GM19240 (cell line): ENCODE data around the gene FLRT1.

Source experiments
- DNase-seq: peaks from one replicate; pipeline ENCODE4 v3.0.0; 2011; ENCODE audit warnings: low spot score; ENCODE audit not compliant: insufficient read length

FLRT1 gene

GRCh38 chr11:64005691-64006090 is 30.0 kb upstream of the FLRT1 start:
- DNase-seq: no peak

DNA sequence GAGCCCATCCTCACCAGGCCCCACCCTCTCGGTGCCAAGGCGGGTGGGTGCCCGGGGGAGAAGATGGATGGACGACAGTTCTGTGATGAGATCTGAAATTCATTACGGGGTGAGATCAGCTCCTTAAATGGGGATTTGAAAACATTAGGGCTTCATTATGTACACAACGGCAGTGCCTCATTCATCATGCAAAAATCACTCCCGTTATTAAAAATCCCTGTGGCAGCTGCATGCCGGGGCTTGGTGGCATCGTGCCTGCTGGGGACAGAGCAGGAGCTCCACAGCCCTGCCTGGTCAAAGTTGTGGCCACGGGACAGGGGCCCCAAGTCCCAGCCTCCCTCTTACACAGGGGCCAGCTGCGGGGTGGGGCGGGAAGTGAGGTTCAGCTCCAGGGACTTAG is 29.3 kb upstream of the FLRT1 start:
- no peak for DNase-seq

DNA sequence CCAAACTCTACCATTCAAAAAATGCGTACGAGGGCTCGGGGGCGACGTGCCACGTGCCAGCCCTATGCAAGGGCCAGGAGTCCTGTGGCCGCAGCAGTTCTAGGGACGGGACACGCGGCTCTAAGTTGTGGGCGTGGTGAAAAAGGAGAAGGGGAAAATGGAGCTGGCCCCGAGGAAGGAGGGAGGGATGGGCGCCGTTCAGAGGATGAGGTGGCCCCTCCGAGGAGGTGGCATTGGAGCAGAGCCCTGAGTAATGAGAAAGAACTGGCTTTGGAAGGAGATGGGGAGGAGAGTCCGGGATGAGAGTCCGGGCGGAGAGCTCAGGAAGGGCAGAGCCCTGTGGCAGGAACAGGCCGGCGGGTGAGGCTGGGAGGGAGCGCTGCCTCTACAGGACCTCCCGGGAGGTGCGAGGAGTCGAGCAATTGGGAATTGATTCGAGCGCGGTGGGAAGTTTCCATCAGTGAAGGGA is 28.5 kb upstream of the FLRT1 start:
- no peak for DNase-seq

DNA sequence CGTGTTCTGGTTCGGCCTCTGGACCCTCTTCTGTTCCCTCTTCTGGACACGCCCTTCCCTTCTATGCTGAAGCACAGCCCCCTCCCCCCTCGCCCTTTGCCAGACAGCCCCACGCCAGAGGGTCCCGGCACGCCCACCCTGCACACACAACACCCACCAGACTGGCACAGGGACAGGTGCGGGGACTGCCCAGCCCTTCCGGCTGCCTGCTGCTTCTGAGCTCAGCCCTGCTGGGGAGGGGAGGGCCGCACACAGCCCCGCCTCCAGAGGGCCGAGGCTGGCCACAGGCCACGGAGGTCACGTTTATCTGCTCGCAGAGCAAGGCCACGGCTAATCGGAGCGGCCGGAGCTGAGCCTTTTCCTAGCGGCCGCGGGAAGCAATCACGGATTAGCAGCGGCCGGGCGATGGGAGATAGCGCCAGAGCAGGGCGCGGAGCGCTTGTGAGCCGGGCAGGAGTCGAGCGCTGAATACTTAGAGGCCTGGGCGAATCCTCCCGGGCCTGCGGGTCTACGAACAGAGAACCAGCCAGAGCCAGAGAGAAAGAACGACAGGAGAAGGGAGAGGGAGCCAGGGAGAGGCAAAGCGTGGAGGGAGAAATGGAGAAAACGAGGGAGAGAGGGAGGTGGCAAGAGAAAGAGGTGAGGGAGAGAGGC is 28.0 kb upstream of the FLRT1 start:
- DNase-seq: no peak

DNA sequence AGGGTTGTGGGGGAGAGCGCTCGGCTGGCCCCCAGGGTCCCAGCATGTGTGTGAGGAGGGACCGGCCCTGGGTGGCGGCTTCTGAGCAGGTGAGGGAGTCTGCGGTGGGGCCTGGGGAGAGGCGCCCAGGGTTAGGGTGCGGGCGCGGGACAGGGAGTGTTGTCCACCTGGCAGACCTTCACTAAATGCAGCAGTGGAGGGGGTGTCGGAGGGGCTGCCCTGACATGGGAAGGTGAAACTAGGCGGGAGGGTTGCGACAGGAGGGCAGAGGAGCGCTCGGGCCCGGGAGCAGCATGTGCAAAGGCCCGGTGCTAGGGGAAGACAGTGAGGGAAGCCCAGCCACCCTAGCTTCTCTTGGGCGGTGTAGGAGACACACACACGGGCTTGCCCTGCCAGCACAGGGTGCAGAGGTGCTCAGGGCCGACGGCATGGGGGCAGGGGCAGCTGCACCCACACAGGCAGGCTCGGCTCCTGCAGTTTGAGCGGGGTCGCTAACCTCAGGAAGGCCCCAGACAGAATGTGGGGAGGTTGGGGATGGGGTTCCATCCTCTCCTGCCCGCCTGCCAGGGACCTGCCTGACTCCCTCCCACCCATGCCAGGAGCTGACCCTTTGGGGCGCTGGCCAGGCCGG is 27.3 kb upstream of the FLRT1 start:
- DNase-seq: no peak

DNA sequence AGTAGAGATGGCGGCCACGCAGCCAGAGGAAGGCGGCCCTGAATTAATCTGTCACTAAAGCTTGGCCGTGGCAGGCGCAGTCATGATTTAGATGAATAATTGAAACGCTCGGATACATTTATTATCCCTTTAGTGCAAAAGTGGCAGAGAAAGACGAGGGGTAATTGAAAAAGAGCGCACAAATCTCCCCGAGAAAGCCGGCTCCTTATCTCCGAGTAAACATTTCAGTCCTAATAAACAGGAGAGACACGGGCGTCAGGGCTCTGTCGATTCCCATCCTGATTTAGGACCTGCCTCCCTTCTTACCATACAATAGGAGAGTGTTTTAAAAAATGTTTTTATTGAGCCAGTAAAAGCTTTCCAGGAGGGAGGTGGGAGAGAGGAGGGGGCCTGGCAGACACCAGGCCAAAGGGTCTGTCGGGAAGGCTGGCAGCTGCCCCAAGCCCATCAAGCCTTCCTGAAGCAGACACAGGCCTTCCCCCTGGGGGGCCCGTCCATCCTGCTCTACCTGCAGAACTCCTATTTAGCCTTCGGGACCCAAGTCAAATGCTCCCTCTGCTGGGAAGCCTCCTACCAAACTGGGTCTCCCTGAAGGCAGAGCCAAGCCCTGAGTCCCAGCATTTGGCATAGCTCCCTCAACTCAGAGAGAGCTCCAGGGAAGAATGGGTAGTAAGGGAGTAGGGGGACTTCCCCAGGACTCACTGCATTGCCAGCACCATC is 26.7 kb upstream of the FLRT1 start:
- DNase-seq: no peak

- DNase-seq: no peak
These were observed 26.0 kb upstream of the FLRT1 start for GRCh38 chr11:64009710-64010109.

- DNase-seq: no peak
These were observed 24.9 kb upstream of the FLRT1 start for GRCh38 chr11:64010783-64011182.

GRCh38 chr11:64011371-64011770 is 24.4 kb upstream of the FLRT1 start:
- no peak for DNase-seq

DNA sequence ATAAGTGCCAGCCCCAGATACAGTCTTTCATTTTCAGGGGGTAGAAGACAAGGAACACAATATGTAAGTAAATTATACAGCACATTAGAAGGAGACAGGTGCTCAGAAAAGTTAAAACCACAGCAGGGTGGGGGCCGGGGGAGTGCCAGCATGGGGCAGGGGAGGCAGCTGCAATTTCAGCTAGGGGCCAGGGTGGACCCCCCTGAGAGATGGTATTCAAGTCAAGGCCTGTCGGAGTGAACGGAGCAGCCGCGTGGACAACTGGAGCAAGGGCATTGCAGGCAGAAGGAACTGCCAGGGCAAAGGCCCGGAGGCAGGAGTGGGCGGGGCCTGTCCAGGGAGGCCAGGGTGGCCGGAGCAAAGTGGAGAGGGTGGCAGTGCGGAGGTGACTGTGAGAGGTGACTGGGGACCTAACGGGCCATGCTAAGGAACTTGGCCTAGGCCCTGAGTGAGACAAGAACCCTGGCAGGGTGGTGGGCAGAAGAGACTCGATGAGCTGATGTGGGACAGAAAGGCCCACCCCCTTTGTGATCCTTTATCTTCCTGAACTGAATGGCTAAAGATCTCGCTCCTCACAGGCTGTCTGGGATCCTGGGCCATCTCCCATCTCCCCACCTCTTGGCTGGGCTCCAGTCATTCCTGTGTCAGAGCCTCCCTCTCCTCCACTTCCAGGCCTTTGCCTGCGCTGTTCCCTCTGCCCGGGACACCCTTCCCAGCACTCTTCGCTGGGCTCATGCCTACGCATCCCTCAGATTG is 22.4 kb upstream of the FLRT1 start:
- no peak for DNase-seq

- no peak for DNase-seq
These were observed 21.4 kb upstream of the FLRT1 start for GRCh38 chr11:64014356-64014755.

DNA sequence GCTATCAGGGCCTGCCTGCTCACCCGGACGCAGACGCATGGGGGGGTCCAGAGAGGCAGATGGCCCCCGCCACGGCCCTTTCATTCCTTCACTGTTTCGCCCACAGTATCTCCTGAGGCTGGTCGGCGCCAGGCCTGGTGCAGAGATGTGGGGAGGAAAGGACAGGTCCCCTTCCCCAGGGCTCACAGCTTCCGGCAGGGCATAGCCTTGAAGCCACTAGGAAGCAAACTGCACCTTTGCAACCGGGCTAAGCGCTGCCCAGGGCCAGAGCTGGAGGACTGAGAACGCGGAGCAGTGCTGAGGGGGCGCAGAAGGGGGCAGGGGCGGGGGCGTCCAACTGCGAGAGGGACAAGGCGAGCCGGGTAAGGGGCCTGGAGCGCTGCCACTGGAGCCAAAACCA is 20.2 kb upstream of the FLRT1 start:
- DNase-seq: no peak

- DNase-seq: no peak
These were observed 19.5 kb upstream of the FLRT1 start for GRCh38 chr11:64015935-64016845.

DNA sequence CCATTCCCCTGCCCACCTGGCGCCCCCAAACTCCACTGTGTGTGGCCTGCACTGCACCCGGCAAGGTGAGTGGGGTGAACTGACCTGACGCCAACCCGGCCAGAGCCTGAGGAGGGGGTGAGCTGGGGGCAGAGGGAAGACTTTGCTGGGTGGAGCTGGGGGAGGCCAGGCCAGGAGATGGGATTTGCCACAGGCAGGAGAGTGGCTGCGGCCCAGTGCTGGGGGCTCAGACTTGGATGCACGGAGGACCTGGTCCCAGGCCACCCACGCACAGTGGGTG is 17.8 kb upstream of the FLRT1 start:
- no peak for DNase-seq

- DNase-seq: no peak
These were observed 17.4 kb upstream of the FLRT1 start for GRCh38 chr11:64018310-64018709.

DNA sequence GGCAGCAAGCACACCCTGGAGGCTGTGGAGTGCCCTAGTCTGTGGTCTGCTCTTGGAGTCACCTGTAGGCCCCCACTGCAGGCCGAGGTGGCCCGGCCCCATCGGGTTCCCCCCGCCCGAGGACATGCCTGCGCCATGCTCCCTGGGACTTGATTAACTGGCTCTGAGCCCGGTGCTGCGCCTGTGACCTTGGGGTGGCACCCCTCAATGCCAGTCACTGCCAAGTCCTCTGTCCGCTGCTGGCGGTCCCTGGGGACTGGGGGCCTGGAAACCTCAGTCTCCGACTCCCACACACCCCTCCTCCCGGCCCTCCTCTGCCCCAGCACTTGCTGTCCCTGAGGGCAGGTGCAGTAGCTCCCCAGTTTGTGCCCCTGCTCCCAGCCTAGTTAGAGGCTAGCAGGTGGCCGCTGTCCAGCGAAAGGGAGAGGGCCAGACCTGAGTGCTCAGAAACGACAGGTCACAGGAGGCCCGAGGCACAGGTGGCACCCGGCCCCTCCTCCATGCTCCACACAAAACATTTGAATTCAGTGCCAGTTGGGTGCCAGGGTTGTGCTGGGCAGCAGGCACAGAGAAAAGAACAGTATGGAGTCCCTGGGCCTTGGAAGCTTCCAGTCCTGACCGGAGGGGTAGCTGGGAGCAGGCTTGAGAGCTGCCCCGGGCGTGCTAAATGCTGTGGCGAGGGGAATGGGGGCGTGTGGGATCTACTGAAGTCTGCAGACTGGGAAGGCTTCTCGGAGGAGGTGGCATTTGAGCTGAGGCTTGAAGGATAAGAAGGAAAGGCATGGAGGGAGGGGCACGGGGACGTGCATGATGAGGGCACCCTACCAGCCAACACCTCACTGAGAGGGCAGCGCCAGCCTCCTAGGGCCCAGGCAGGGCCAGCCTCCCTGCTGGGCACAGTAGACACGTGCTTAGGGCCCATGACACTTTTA is 16.4 kb upstream of the FLRT1 start:
- no peak for DNase-seq

- no peak for DNase-seq
These were observed 14.6 kb upstream of the FLRT1 start for GRCh38 chr11:64020976-64021756.

DNA sequence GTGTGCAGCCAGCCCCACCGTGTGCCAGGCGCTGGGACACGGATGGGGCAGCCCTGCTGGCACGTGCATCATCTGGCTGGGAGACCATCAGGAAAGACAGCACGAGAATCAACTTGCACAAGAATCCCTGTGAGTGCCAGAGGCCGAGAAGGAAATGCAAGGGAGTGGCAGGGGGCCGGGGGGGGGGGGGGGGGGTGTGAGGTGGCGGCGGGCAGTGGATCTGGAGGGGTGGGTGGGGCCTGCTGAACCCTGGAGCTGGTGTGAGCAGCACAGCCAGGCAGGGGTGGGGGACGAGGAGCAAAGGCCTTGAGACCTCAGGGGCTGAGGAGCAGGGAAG is 14.0 kb upstream of the FLRT1 start:
- DNase-seq: no peak

DNA sequence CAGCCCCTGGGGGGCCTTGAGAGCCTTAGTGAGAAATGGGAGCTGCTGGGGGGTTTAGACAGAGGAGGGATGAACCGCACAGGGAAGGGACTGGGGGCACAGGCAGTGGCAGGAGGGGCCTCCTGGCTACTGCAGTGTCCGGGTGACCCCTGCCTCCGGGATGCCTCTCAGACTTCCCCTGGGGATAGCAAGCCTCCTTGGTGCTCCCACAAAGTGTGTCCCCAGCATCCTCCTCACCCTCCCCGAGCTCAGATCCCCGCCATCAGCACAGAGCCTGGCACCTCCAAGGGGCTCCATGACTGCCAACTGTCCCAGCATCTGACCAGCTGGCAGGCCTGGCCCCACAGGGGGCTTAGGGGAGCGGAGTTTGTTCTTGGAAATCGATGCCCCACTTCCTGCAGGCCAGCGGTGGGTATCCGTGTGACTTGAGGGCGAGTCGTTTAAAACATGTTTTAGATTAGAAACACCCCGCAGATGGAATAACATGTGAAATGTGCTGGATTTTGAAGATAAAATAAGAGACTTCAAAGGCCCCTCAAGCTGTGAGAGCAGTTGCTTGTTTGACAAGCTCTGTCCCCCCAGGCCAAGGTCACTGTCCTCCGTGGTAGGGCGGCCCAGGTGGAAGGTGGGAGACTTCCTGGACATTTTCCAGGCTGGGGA is 13.5 kb upstream of the FLRT1 start:
- DNase-seq: no peak
